ENCODE measurements around the gene LMCD1.

- TF ChIP-seq EP300 (IDR thresholded peaks at IDR 0.05; ENCODE audit: borderline replicate concordance) (no peak), RAD21 (IDR thresholded peaks at IDR 0.05; ENCODE audit: low read depth) (no peak), EGR1 (IDR thresholded peaks at IDR 0.05) (no peak), TEAD4 (IDR thresholded peaks at IDR 0.05) (no peak), YY1 (IDR thresholded peaks at IDR 0.05; ENCODE audit: low read depth) (no peak), FOXM1 (IDR thresholded peaks at IDR 0.05; ENCODE audit: borderline replicate concordance, low read depth) (no peak), NFIC (IDR thresholded peaks at IDR 0.05) (no peak), CREB1 (IDR thresholded peaks at IDR 0.05; ENCODE audit: low read depth) (no peak)
- TF ChIP-seq, protein P1, sequence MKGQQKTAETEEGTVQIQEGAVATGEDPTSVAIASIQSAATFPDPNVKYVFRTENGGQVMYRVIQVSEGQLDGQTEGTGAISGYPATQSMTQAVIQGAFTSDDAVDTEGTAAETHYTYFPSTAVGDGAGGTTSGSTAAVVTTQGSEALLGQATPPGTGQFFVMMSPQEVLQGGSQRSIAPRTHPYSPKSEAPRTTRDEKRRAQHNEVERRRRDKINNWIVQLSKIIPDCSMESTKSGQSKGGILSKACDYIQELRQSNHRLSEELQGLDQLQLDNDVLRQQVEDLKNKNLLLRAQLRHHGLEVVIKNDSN (IDR thresholded peaks at IDR 0.05): no peak
Measured at GRCh38 chr3:8555725-8556472, 54.3 kb downstream of the LMCD1 start.

Data from Ishikawa (cell line).